Breast epithelium (tissue), 4 donors: ENCODE data around the gene WAS. TPM values are rescaled to one million over a fixed set of nuclear protein-coding genes. Genes with fewer than 3 reads are reported as not detected.

Source experiments
- DNase-seq, 2 donors: peaks; one replicate each; pipeline ENCODE4 v3.0.0-alpha.2; 2019; ENCODE audit warnings: low spot score in 2 of 2
- H3K27ac ChIP-seq, 2 donors: fragments of 200-600 bp; sonication (generic) in 1 of 2; one replicate each; pipeline ENCODE4 v1.5.1; 2016 to 2019; ENCODE audit warnings: mild to moderate bottlenecking in 1 of 2
- H3K27me3 ChIP-seq, 2 donors: fragments of 200-600 bp; sonication (generic) in 1 of 2; one replicate each; pipeline versions ENCODE4 v1.5.1 to v1.6.0; 2017 to 2019; ENCODE audit warnings: control low read depth in 1 of 2, mild to moderate bottlenecking in 1 of 2
- H3K36me3 ChIP-seq: fragments of 200-600 bp; one replicate; pipeline ENCODE4 v1.5.1; 2019
- H3K4me1 ChIP-seq, 2 donors: fragments of 200-600 bp; sonication (generic); one replicate each; pipeline ENCODE4 v1.5.1; 2016 to 2019; ENCODE audit warnings: control low read depth in 1 of 2
- H3K4me3 ChIP-seq, 3 donors: fragments of 200-600 bp; sonication (generic); 1 replicate in 2 of 3; 2 replicates in 1 of 3; pipeline ENCODE4 v1.5.1; 2016 to 2019; ENCODE audit warnings: mild to moderate bottlenecking in 3 of 3, moderate library complexity in 2 of 3
- H3K9me3 ChIP-seq, 2 donors: fragments of 200-600 bp; sonication (generic) in 1 of 2; one replicate each; pipeline ENCODE4 v1.5.1; 2016 to 2019; ENCODE audit warnings: control low read depth in 1 of 2
- POLR2A ChIP-seq: fragments of 450-650 bp; IDR thresholded peaks from one replicate; pipeline ENCODE4 v1.6.1; 2016; ENCODE audit warnings: antibody characterized with exemption, mild to moderate bottlenecking, moderate library complexity
- POLR2AphosphoS5 ChIP-seq, 3 donors: sonication (generic); formaldehyde crosslinking; IDR thresholded peaks; one replicate each; pipeline ENCODE4 v1.6.1; 2017; ENCODE audit warnings: antibody characterized with exemption in 3 of 3
- intact Hi-C: fragments of 100-400 bp; cut with DNase I; formaldehyde crosslinking; loops from one replicate; pipeline ENCODE4 v1.15.1; 2023; ENCODE audit warnings: low total_unique reads
- total RNA-seq, 3 donors: library from RNA; depleted of rRNA; stranded (reverse); fragments of >200 nt; gene quantifications; one replicate each; pipeline ENCODE4 v1.1.0, GENCODE V29; 2016
- TF ChIP-seq, protein P1 (sequence below), 3 donors: fragments of 450-650 bp; IDR thresholded peaks; one replicate each; pipeline ENCODE4 v1.5.1; 2016 to 2017; ENCODE audit warnings: antibody characterized with exemption in 3 of 3, mild to moderate bottlenecking in 3 of 3, moderate library complexity in 3 of 3

Gene WAS
- total RNA-seq, 3 donors from 2014 or later: 2.3 to 12.5 (median 6.0) TPM

DNA sequence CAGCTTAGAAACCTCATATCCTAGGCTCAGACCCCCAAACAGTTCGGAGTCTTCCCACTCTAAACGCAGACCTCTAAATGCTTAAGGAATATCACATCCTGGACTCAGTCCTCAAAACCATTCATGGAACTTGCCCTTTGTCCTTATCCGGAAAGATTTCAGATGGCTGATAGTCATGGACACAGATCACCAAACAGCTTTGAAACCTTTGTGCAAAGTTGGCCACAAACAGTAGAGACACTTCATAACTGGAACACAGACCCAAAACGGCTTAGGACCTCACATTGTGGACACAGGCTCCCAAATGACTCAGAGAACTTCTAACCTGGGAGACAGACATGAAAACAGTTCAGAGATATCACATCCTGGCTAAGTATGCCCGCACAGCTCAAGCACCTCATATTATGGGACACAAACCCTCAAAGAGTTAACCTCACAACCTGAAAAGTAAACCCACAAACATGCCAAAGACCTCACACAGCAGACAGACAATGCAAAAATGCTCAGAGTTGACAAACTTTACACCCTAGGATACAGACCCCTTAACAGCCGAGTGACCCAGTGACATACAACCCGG lies 28.4 kb downstream of the WAS start:
- TF ChIP-seq POLR2AphosphoS5 (IDR thresholded peaks at IDR 0.05) (no peak), POLR2A (no peak)
- TF ChIP-seq, protein P1, sequence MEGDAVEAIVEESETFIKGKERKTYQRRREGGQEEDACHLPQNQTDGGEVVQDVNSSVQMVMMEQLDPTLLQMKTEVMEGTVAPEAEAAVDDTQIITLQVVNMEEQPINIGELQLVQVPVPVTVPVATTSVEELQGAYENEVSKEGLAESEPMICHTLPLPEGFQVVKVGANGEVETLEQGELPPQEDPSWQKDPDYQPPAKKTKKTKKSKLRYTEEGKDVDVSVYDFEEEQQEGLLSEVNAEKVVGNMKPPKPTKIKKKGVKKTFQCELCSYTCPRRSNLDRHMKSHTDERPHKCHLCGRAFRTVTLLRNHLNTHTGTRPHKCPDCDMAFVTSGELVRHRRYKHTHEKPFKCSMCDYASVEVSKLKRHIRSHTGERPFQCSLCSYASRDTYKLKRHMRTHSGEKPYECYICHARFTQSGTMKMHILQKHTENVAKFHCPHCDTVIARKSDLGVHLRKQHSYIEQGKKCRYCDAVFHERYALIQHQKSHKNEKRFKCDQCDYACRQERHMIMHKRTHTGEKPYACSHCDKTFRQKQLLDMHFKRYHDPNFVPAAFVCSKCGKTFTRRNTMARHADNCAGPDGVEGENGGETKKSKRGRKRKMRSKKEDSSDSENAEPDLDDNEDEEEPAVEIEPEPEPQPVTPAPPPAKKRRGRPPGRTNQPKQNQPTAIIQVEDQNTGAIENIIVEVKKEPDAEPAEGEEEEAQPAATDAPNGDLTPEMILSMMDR (IDR thresholded peaks at IDR 0.05): no peak
- intact Hi-C loops: no loop called here

DNA sequence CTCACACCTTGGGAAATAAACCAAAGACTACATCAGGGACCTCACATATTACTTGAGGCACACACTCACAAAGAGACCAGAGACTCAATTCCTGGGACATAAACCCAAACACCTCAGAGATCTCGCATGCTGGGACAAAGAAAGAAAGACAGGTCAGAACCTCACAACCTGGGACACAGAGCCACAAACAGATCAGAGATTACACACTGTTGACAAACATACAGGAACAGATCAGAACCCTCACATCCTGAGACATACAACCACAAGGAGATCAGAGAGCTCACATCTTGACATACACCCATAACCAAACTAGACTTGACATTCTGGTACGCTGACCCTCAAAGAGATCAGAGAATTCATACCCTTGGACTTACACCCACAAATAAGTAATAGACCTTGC lies 30.2 kb downstream of the WAS start:
- Histone ChIP-seq H3K27ac (no peak overlapping the region), H3K36me3 (no peaks in the 10 kb centered on the region), H3K4me3 (no peak overlapping the region), H3K4me1 (no peaks in the 10 kb centered on the region), H3K27me3 (peaks cover 0 to 20% of the 10 kb centered on the region in 2 donors), H3K9me3 (no peaks in the 10 kb centered on the region)
- TF ChIP-seq, protein P1 (IDR thresholded peaks at IDR 0.05): no peak
- no peak for TF ChIP-seq POLR2AphosphoS5 (IDR thresholded peaks at IDR 0.05)
- no peak for TF ChIP-seq POLR2A
- intact Hi-C loops: no loop called here
- no peak for DNase-seq

More for the DNA sequence above, 28.4 kb downstream of the WAS start:
- H3K27ac ChIP-seq: peak overlapping the region in 1 of 2 donors; percentile 2
- no peaks in the 10 kb centered on the region for H3K9me3 ChIP-seq
- H3K27me3 ChIP-seq: peaks cover 0 to 38% of the 10 kb centered on the region in 2 donors
- no peaks in the 10 kb centered on the region for H3K4me1 ChIP-seq
- H3K4me3 ChIP-seq: no peak overlapping the region
- no peaks in the 10 kb centered on the region for H3K36me3 ChIP-seq
- DNase-seq: no peak

DNA sequence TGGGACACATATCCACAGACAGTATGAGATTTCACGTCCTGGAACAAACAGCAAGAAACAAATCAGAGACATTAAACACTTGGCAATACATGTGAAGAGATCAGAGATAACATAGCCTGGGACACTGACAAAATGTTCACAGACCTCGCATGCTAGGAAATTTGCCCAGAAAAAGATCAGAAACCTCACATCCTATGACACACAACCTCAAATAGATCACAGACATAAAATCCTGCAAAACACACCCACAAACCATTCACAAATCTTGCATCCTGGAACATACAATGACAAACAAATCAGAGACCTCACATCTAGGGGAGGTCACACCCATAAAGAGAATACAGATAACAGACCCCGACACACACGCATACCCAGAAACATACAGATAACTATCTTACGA lies 31.0 kb downstream of the WAS start:
- Histone ChIP-seq H3K9me3 (no peaks in the 10 kb centered on the region), H3K27ac (no peak overlapping the region), H3K27me3 (peaks cover 0 to 19% of the 10 kb centered on the region in 2 donors), H3K4me1 (no peaks in the 10 kb centered on the region), H3K36me3 (no peaks in the 10 kb centered on the region), H3K4me3 (no peak overlapping the region)
- no peak for DNase-seq
- TF ChIP-seq POLR2A: no peak
- TF ChIP-seq, protein P1 (IDR thresholded peaks at IDR 0.05): no peak
- no peak for TF ChIP-seq POLR2AphosphoS5 (IDR thresholded peaks at IDR 0.05)
- intact Hi-C loops: no loop called here

DNA sequence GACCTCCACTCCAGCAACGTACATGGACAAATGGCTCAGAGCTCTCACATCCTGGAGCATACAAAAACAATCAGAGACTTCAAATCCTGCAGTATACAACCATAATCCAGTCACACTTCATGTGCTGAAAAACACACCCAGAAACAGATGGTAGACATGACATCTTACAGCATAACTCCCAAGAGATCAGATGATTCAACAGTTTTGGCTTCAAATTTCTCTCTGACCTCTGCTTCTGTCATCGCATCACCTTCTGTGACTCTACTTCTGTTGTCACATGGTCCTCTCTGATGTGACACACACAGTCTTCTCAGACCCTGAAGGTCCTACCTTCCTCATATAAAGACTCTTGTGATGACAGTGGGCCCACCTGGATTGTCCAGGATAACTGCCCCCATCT lies 31.5 kb downstream of the WAS start:
- Histone ChIP-seq H3K36me3 (no peaks in the 10 kb centered on the region), H3K9me3 (no peaks in the 10 kb centered on the region), H3K4me3 (no peak overlapping the region), H3K27ac (no peak overlapping the region), H3K4me1 (no peaks in the 10 kb centered on the region), H3K27me3 (peaks cover 0 to 19% of the 10 kb centered on the region in 2 donors)
- no peak for TF ChIP-seq POLR2AphosphoS5 (IDR thresholded peaks at IDR 0.05)
- TF ChIP-seq, protein P1 (IDR thresholded peaks at IDR 0.05): no peak
- TF ChIP-seq POLR2A: no peak
- no peak for DNase-seq
- intact Hi-C loops: no loop called here

DNA sequence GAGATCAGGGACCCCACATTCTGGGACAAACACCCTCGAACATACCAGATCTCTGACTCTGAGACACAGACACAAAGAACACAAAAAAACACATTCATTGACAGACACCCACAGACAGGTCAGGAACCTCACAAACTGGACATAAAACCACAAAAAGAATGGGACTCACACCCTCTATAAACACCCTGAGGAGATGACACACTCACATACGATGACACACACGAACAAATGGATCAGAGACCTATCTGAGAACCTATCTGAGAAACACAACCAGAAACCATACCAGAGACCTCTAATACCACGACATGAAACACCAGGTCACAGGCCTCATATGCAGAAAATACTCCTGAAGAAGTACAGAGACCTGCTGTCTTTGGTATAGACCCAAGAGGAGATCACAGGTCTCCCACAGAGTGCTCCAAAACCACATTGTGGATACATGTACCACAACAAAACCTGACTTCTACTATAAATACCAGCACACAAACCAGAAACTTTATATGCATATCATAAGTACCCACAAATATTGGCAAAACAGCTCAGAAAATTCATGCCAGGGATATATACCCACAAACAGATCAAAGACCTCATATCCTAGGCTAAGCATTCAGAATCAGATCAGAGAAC lies 32.4 kb downstream of the WAS start:
- no peak for DNase-seq
- TF ChIP-seq, protein P1 (IDR thresholded peaks at IDR 0.05): no peak
- TF ChIP-seq POLR2A: no peak
- TF ChIP-seq POLR2AphosphoS5 (IDR thresholded peaks at IDR 0.05): no peak
- Histone ChIP-seq H3K4me3 (no peak overlapping the region), H3K27ac (no peak overlapping the region), H3K9me3 (no peaks in the 10 kb centered on the region), H3K36me3 (no peaks in the 10 kb centered on the region), H3K27me3 (peaks cover 0 to 21% of the 10 kb centered on the region in 2 donors), H3K4me1 (no peaks in the 10 kb centered on the region)
- intact Hi-C loops: no loop called here
